IMR-90 (cell line): ENCODE measurements around the gene KLF7. TPM values are rescaled to one million over a fixed set of nuclear protein-coding genes. Genes with fewer than 3 reads are reported as not detected.

ENCODE experiments used
- ATAC-seq: fragments of 200-7000 bp; cut with Tn5 transposase; 2 replicates; pipeline ENCODE4 v1.9.1; 2020; ENCODE audit warnings: low read depth, mild to moderate bottlenecking, moderate library complexity
- BruUV-seq: library from RNA; stranded (reverse); fragments of 400-500 nt; replicated peaks from 2 replicates; lab custom pipeline; 2021; lab: Mats Ljungman, UMichigan
- CTCF ChIA-PET: fragments of 300-600 bp; formaldehyde crosslinking; extraction: SDS; loops from one replicate; lab custom pipeline; 2021; ENCODE audit warnings: antibody characterized with exemption; lab: Yijun Ruan, JAX
- POLR2A ChIA-PET: fragments of 300-600 bp; sonication (Branson Sonifier 250); formaldehyde crosslinking; loops from one replicate; lab custom pipeline; 2022; ENCODE audit warnings: antibody characterized with exemption; ENCODE audit not compliant: unreplicated experiment; lab: Charles Lee
- DNase-seq: peaks from one replicate; pipeline ENCODE4 v3.0.0; 2013
- H2AFZ ChIP-seq: replicated peaks from 2 replicates; pipeline ENCODE3; 2013; ENCODE audit warnings: low read length, mild to moderate bottlenecking; ENCODE audit not compliant: poor library complexity
- H2AK5ac ChIP-seq: 2 replicates; pipeline ENCODE4 v1.6.1; 2013; ENCODE audit warnings: low read depth, low read length, inconsistent platforms
- H2AK9ac ChIP-seq: replicated peaks from 2 replicates; pipeline ENCODE3; 2013; ENCODE audit warnings: mild to moderate bottlenecking, low read depth, low read length, moderate library complexity; ENCODE audit not compliant: poor library complexity
- H2BK120ac ChIP-seq: 2 replicates; pipeline ENCODE4 v1.6.1; 2013; ENCODE audit warnings: low read depth, low read length, inconsistent platforms
- H2BK15ac ChIP-seq: 3 replicates; pipeline ENCODE4 v1.6.1; 2013; ENCODE audit warnings: low read depth, low read length, inconsistent platforms
- H2BK20ac ChIP-seq: 2 replicates; pipeline ENCODE4 v1.6.1; 2013; ENCODE audit warnings: low read depth, mild to moderate bottlenecking, inconsistent platforms, low read length, moderate library complexity
- H2BK5ac ChIP-seq: 2 replicates; pipeline ENCODE4 v1.6.1; 2013; ENCODE audit warnings: mild to moderate bottlenecking, low read depth, low read length, inconsistent platforms; ENCODE audit not compliant: poor library complexity, severe bottlenecking
- H3K14ac ChIP-seq: replicated peaks from 2 replicates; pipeline ENCODE4 v1.6.1; 2013; ENCODE audit warnings: low read depth, low read length, inconsistent platforms
- H3K18ac ChIP-seq: 2 replicates; pipeline ENCODE4 v1.6.1; 2013; ENCODE audit warnings: low read depth, low read length, control low read depth
- H3K23ac ChIP-seq: 2 replicates; pipeline ENCODE4 v1.6.1; 2013; ENCODE audit warnings: low read depth, low read length, inconsistent platforms
- H3K27ac ChIP-seq: 2 replicates; pipeline ENCODE4 v1.5.1; 2013; ENCODE audit warnings: mild to moderate bottlenecking, control low read depth, low read length; ENCODE audit not compliant: insufficient read depth
- H3K27me3 ChIP-seq: 2 replicates; pipeline ENCODE4 v1.6.1; 2013; ENCODE audit warnings: low read length; ENCODE audit not compliant: control insufficient read depth, insufficient read depth
- H3K36me3 ChIP-seq: 2 replicates; pipeline ENCODE4 v1.6.1; 2013; ENCODE audit warnings: low read length, mixed read lengths; ENCODE audit not compliant: control insufficient read depth, insufficient read depth
- H3K4ac ChIP-seq: 2 replicates; pipeline ENCODE4 v1.6.1; 2013; ENCODE audit warnings: low read depth, low read length, inconsistent platforms
- H3K4me1 ChIP-seq: 2 replicates; pipeline ENCODE4 v1.6.1; 2013; ENCODE audit warnings: low read length, mixed read lengths; ENCODE audit not compliant: control insufficient read depth, insufficient read depth
- H3K4me2 ChIP-seq: 2 replicates; pipeline ENCODE4 v1.6.1; 2013; ENCODE audit warnings: low read depth, mild to moderate bottlenecking, control low read depth, low read length, moderate library complexity
- H3K4me3 ChIP-seq: 2 replicates; pipeline ENCODE4 v1.5.1; 2013; ENCODE audit warnings: low read depth, mild to moderate bottlenecking, control low read depth, low read length, moderate library complexity; ENCODE audit not compliant: insufficient read depth
- H3K56ac ChIP-seq: 2 replicates; pipeline ENCODE4 v1.6.1; 2013; ENCODE audit warnings: low read length, inconsistent platforms; ENCODE audit not compliant: insufficient read depth; ENCODE audit errors: extremely low read depth
- H3K79me1 ChIP-seq, 2 experiments: 2 replicates each; pipeline ENCODE4 v1.6.1; 2013; ENCODE audit warnings: low read length in 2 of 2, inconsistent platforms in 1 of 2, low read depth in 1 of 2
- H3K9ac ChIP-seq: 2 replicates; pipeline ENCODE4 v1.6.1; 2013; ENCODE audit warnings: low read depth, low read length, control low read depth
- H3K9me1 ChIP-seq: 2 replicates; pipeline ENCODE4 v1.6.1; 2013; ENCODE audit warnings: low read length, inconsistent platforms; ENCODE audit not compliant: insufficient read depth
- H3K9me3 ChIP-seq: 2 replicates; pipeline ENCODE4 v1.6.1; 2013; ENCODE audit warnings: low read length; ENCODE audit not compliant: control insufficient read depth, insufficient read depth
- H4K20me1 ChIP-seq: 2 replicates; pipeline ENCODE4 v1.6.1; 2013; ENCODE audit warnings: low read length, inconsistent platforms; ENCODE audit not compliant: insufficient read depth
- H4K5ac ChIP-seq: 2 replicates; pipeline ENCODE4 v1.6.1; 2013; ENCODE audit warnings: mild to moderate bottlenecking, low read depth, low read length, control low read depth
- H4K8ac ChIP-seq, 2 experiments: 2 replicates each; pipeline ENCODE4 v1.6.1; 2013; ENCODE audit warnings: low read depth in 2 of 2, low read length in 2 of 2, control low read depth in 1 of 2, inconsistent platforms in 1 of 2
- H4K91ac ChIP-seq: 2 replicates; pipeline ENCODE4 v1.6.1; 2013; ENCODE audit warnings: low read depth, low read length, inconsistent platforms; ENCODE audit not compliant: insufficient read depth
- CEBPB ChIP-seq: IDR thresholded peaks from 2 replicates; pipeline ENCODE4 v1.6.1; 2012; ENCODE audit warnings: low read depth, low read length, improper control_type of control experiment
- CHD1 ChIP-seq: IDR thresholded peaks from 2 replicates; pipeline ENCODE4 v1.6.1; 2012; ENCODE audit warnings: low read depth, low read length, improper control_type of control experiment
- FOS ChIP-seq: fragments of 150-350 bp; IDR thresholded peaks from 2 replicates; pipeline ENCODE4 v1.6.1; 2016; ENCODE audit warnings: low read depth, low read length
- MAZ ChIP-seq: IDR thresholded peaks from 2 replicates; pipeline ENCODE4 v1.6.1; 2012; ENCODE audit warnings: low read depth, mild to moderate bottlenecking, low read length, improper control_type of control experiment, moderate library complexity, borderline replicate concordance
- NFE2L2 ChIP-seq: fragments of 150-350 bp; IDR thresholded peaks from 2 replicates; pipeline ENCODE4 v1.6.1; 2016; ENCODE audit warnings: low read depth, mild to moderate bottlenecking, low read length
- POLR2A ChIP-seq: IDR thresholded peaks from 2 replicates; pipeline ENCODE4 v1.6.1; 2012; ENCODE audit warnings: mild to moderate bottlenecking, low read depth, low read length
- SMC3 ChIP-seq: fragments of 150-350 bp; IDR thresholded peaks from 2 replicates; pipeline ENCODE4 v1.6.1; 2016; ENCODE audit warnings: low read depth, mild to moderate bottlenecking, antibody characterized with exemption, low read length, moderate library complexity
- WGBS, 2 experiments: methylation state at CpG; one replicate each; pipeline versions ENCODE4 v1.1.5 to v1.1.7; 2013; ENCODE audit warnings: missing lambda C conversion rate in 2 of 2; ENCODE audit not compliant: insufficient read length in 1 of 2; ENCODE audit errors: extremely low coverage in 2 of 2; 5-methylcytosine and 5-hydroxymethylcytosine counted together
- dilution Hi-C: fragments of 300-500 bp; cut with HindIII; formaldehyde crosslinking; loops from one replicate; pipeline ENCODE4 v1.14.3; 2018; ENCODE audit warnings: low sequenced_read_pairs; ENCODE audit not compliant: unreplicated experiment
- in situ Hi-C: fragments of 300-500 bp; cut with MboI; formaldehyde crosslinking; loops from 3 replicates; pipeline ENCODE4 v1.14.3; 2019; ENCODE audit warnings: low sequenced_read_pairs, inconsistent platforms, mixed read lengths
- intact Hi-C: fragments of 100-400 bp; cut with micrococcal nuclease; formaldehyde crosslinking; loops from 2 replicates; pipeline ENCODE4 v1.10.0; 2022
- polyA plus RNA-seq, 3 experiments: library from polyadenylated mRNA; depleted of rRNA; stranded (reverse); fragments of >200 nt; gene quantifications; 2 replicates each; pipeline ENCODE4 v1.2.3, GENCODE V29; 2012; ENCODE audit warnings: low replicate concordance in 1 of 3
- total RNA-seq: library from RNA; depleted of rRNA; stranded (reverse); fragments of >200 nt; gene quantifications from 2 replicates; pipeline ENCODE4 v1.2.3, GENCODE V29; 2012
- TF ChIP-seq, protein P1 (sequence below): conservative IDR thresholded peaks from 2 replicates; pipeline ENCODE4 v1.5.1; 2012; ENCODE audit warnings: mild to moderate bottlenecking, low read depth, low read length, improper control_type of control experiment
- TF ChIP-seq, protein P2 (sequence below): fragments of 150-350 bp; IDR thresholded peaks from 2 replicates; pipeline ENCODE4 v1.6.1; 2016; ENCODE audit warnings: low read depth, mild to moderate bottlenecking, low read length, moderate library complexity, borderline replicate concordance
- TF ChIP-seq, protein P3 (sequence below): fragments of 150-350 bp; IDR thresholded peaks from 2 replicates; pipeline ENCODE4 v1.6.1; 2017; ENCODE audit warnings: mild to moderate bottlenecking, antibody characterized with exemption, low read length, low read depth

Gene KLF7
- total and polyA plus RNA-seq, 2 of the 4 experiments (the other 2 are of a cell fraction), result 23.1 to 28.5 TPM

DNA sequence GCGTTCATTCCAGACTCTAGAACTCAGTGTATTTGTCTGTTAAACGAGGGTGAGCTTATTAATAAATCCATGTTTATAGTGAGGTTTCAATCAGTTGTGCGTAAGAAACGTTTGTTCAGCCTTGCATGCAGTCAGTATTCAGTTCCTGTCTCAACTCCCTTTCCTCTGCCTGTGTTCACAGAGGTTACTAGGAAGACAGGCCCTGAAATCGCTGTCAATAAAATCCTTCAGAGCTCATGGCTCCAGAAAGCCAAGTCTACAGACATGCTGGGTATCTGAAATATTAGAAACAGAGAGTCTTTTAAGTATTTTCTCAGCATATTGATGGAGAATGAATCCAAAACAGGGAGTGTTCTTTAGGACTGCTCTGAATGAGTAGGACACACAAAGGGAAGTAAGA lies 75.4 kb downstream of the KLF7 start:
- Histone ChIP-seq H3K36me3 (peaks cover 25% of the 10 kb centered on the region), H4K91ac (no peak overlapping the region), H2BK20ac (no peak overlapping the region), H3K56ac (no peak overlapping the region), H4K5ac (no peak overlapping the region), H3K18ac (no peak overlapping the region), H3K79me1 (peaks cover 48 to 80% of the 10 kb centered on the region in 2 experiments), H4K20me1 (peaks cover 75% of the 10 kb centered on the region), H3K9me1 (peaks cover 32% of the 10 kb centered on the region), H2AK9ac (no peak overlapping the region), H3K4me3 (no peak overlapping the region), H3K9ac (no peak overlapping the region), H2BK120ac (no peak overlapping the region), H2AFZ (no peak overlapping the region), H3K4ac (no peak overlapping the region), H3K4me1 (no peaks in the 10 kb centered on the region; the same call in 1 of the 2 replicates), H3K9me3 (no peaks in the 10 kb centered on the region), H2BK15ac (no peak overlapping the region), H3K27ac (no peak overlapping the region), H3K23ac (peak overlapping the region; percentile 45; the same call in 1 of the 2 replicates), H2AK5ac (no peak overlapping the region), H2BK5ac (no peak overlapping the region), H3K4me2 (no peak overlapping the region), H4K8ac (no peak overlapping the region), H3K14ac (no peak overlapping the region; the same call in none of the 2 replicates), H3K27me3 (no peaks in the 10 kb centered on the region)
- ATAC-seq (no peak), DNase-seq (no peak)
- no CpG with 5 or more reads among the region's 5 CpGs for WGBS, 2 experiments
- TF ChIP-seq CHD1, result no peak
- no peak for TF ChIP-seq POLR2A
- TF ChIP-seq, protein P1, sequence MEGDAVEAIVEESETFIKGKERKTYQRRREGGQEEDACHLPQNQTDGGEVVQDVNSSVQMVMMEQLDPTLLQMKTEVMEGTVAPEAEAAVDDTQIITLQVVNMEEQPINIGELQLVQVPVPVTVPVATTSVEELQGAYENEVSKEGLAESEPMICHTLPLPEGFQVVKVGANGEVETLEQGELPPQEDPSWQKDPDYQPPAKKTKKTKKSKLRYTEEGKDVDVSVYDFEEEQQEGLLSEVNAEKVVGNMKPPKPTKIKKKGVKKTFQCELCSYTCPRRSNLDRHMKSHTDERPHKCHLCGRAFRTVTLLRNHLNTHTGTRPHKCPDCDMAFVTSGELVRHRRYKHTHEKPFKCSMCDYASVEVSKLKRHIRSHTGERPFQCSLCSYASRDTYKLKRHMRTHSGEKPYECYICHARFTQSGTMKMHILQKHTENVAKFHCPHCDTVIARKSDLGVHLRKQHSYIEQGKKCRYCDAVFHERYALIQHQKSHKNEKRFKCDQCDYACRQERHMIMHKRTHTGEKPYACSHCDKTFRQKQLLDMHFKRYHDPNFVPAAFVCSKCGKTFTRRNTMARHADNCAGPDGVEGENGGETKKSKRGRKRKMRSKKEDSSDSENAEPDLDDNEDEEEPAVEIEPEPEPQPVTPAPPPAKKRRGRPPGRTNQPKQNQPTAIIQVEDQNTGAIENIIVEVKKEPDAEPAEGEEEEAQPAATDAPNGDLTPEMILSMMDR, result no peak
- TF ChIP-seq NFE2L2, result no peak
- no peak for TF ChIP-seq FOS
- TF ChIP-seq MAZ, result no peak
- TF ChIP-seq SMC3, result no peak
- TF ChIP-seq, protein P2, sequence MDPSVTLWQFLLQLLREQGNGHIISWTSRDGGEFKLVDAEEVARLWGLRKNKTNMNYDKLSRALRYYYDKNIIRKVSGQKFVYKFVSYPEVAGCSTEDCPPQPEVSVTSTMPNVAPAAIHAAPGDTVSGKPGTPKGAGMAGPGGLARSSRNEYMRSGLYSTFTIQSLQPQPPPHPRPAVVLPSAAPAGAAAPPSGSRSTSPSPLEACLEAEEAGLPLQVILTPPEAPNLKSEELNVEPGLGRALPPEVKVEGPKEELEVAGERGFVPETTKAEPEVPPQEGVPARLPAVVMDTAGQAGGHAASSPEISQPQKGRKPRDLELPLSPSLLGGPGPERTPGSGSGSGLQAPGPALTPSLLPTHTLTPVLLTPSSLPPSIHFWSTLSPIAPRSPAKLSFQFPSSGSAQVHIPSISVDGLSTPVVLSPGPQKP, result no peak
- TF ChIP-seq, protein P3, sequence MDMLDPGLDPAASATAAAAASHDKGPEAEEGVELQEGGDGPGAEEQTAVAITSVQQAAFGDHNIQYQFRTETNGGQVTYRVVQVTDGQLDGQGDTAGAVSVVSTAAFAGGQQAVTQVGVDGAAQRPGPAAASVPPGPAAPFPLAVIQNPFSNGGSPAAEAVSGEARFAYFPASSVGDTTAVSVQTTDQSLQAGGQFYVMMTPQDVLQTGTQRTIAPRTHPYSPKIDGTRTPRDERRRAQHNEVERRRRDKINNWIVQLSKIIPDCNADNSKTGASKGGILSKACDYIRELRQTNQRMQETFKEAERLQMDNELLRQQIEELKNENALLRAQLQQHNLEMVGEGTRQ, result no peak
- TF ChIP-seq CEBPB, result no peak
- BruUV-seq, result no TSS peak
- ChIA-PET POLR2A (no interaction called here), CTCF (no interaction called here)
- dilution Hi-C loops, result no loop called here
- intact Hi-C loops, result no loop called here
- in situ Hi-C loops, result no loop called here
